Upper lobe of right lung (tissue), 1 donor: ENCODE data around the gene PRM1. TPM values are rescaled to one million over a fixed set of nuclear protein-coding genes. Genes with fewer than 3 reads are reported as not detected.

Source experiments
- ATAC-seq: fragments of 200-7000 bp; cut with Tn5 transposase; one replicate; pipeline ENCODE4 v1.9.1; 2020; ENCODE audit warnings: mild to moderate bottlenecking, moderate library complexity
- DNase-seq: peaks from one replicate; pipeline ENCODE4 v3.0.0-alpha.2; 2020
- H3K27ac ChIP-seq: fragments of 200-600 bp; one replicate; pipeline ENCODE4 v1.8.0; 2022
- H3K27me3 ChIP-seq: fragments of 200-600 bp; one replicate; pipeline ENCODE4 v1.8.0; 2022; ENCODE audit warnings: mild to moderate bottlenecking
- H3K36me3 ChIP-seq: fragments of 200-600 bp; one replicate; pipeline ENCODE4 v1.8.0; 2022
- H3K4me1 ChIP-seq: fragments of 200-600 bp; one replicate; pipeline ENCODE4 v1.8.0; 2022
- H3K4me3 ChIP-seq: fragments of 200-600 bp; one replicate; pipeline ENCODE4 v1.8.0; 2022; ENCODE audit warnings: mild to moderate bottlenecking
- H3K9me3 ChIP-seq: fragments of 200-600 bp; one replicate; pipeline ENCODE4 v1.8.0; 2022
- CTCF ChIP-seq: fragments of 200-600 bp; IDR thresholded peaks from one replicate; pipeline ENCODE4 v1.8.0; 2022; ENCODE audit warnings: antibody characterized with exemption
- intact Hi-C: fragments of 100-400 bp; cut with DNase I; formaldehyde crosslinking; loops from one replicate; pipeline ENCODE4 v1.11.0; 2022
- total RNA-seq: library from RNA; stranded (reverse); fragmentation: NEBNext Ultra II Directional; extraction: Animal tissue kit (Norgen Biotek cat#: 25700); gene quantifications from one replicate; pipeline ENCODE4 v1.2.1, GENCODE V29; 2021
- donor health status: DM: no; HTN: yes; CAD: no; lungs with severe emphysema.

PRM1 gene
- total RNA-seq, 1 donor from 2014 or later, result not detected

- TF ChIP-seq CTCF, result no peak
- Histone ChIP-seq H3K36me3 (no peaks in the 10 kb centered on the region), H3K27me3 (no peaks in the 10 kb centered on the region), H3K4me1 (peaks cover 30% of the 10 kb centered on the region), H3K27ac (no peak overlapping the region), H3K4me3 (no peak overlapping the region), H3K9me3 (no peaks in the 10 kb centered on the region)
- intact Hi-C loops, result no loop called here
- no peak for ATAC-seq
- DNase-seq, result no peak
Measured at GRCh38 chr16:11310997-11311561, 29.9 kb upstream of the PRM1 start.

- Histone ChIP-seq H3K4me3 (no peak overlapping the region), H3K4me1 (peaks cover 30% of the 10 kb centered on the region), H3K27me3 (no peaks in the 10 kb centered on the region), H3K27ac (no peak overlapping the region), H3K9me3 (no peaks in the 10 kb centered on the region), H3K36me3 (no peaks in the 10 kb centered on the region)
- no peak for DNase-seq
- intact Hi-C loops, result no loop called here
- ATAC-seq, result no peak
- TF ChIP-seq CTCF, result no peak
Measured at GRCh38 chr16:11310634-11310977, 29.5 kb upstream of the PRM1 start.

- Histone ChIP-seq H3K4me3 (no peak overlapping the region), H3K36me3 (no peaks in the 10 kb centered on the region), H3K27ac (no peak overlapping the region), H3K4me1 (peaks cover 30% of the 10 kb centered on the region), H3K27me3 (no peaks in the 10 kb centered on the region), H3K9me3 (no peaks in the 10 kb centered on the region)
- DNase-seq (no peak), ATAC-seq (no peak)
- no peak for TF ChIP-seq CTCF
- intact Hi-C loops, result no loop called here
Measured at GRCh38 chr16:11309895-11310633, 28.9 kb upstream of the PRM1 start.

- H3K4me1 ChIP-seq, result peaks cover 30% of the 10 kb centered on the region
- no peak overlapping the region for H3K4me3 ChIP-seq
- TF ChIP-seq CTCF, result no peak
- no peaks in the 10 kb centered on the region for H3K36me3 ChIP-seq
- no peak for ATAC-seq
- no peak for DNase-seq
- H3K9me3 ChIP-seq, result no peaks in the 10 kb centered on the region
- intact Hi-C loops, result no loop called here
- H3K27ac ChIP-seq, result peak overlapping the region; percentile 82
- H3K27me3 ChIP-seq, result no peaks in the 10 kb centered on the region
Measured at GRCh38 chr16:11308493-11309283, 27.6 kb upstream of the PRM1 start.

GRCh38 chr16:11307639-11308492 lies 26.7 kb upstream of the PRM1 start:
- no peak for DNase-seq
- intact Hi-C loops, result no loop called here
- peak; percentile 20 for ATAC-seq
- Histone ChIP-seq H3K9me3 (no peaks in the 10 kb centered on the region), H3K36me3 (no peaks in the 10 kb centered on the region), H3K4me1 (peaks cover 30% of the 10 kb centered on the region), H3K4me3 (no peak overlapping the region), H3K27me3 (no peaks in the 10 kb centered on the region), H3K27ac (peak overlapping the region; percentile 82)
- TF ChIP-seq CTCF, result no peak
